ENCODE results near the gene SPEN.

- no peak for TF ChIP-seq EZH2 (IDR thresholded peaks at IDR 0.05; ENCODE audit: borderline replicate concordance, low read depth, low read length, severe bottlenecking)
- TF ChIP-seq CTCF (IDR thresholded peaks at IDR 0.05; ENCODE audit: borderline replicate concordance, extremely low read depth, low read length, poor library complexity, severe bottlenecking), result no peak
These were observed 110.6 kb downstream of the SPEN start for GRCh38 chr1:15958111-15958510.
